Panc1 (cell line): ENCODE data around the gene FBRSL1.

Experiments used
- CTCF ChIP-seq: fragments of 450-650 bp; IDR thresholded peaks from 2 replicates; pipeline ENCODE4 v1.5.1; 2017; ENCODE audit warnings: mild to moderate bottlenecking
- POLR2AphosphoS5 ChIP-seq: IDR thresholded peaks from 2 replicates; pipeline ENCODE4 v1.6.1; 2012; ENCODE audit warnings: mild to moderate bottlenecking, low read depth, low read length, moderate library complexity
- REST ChIP-seq, 2 experiments: IDR thresholded peaks; 2 replicates each; pipeline ENCODE4 v1.6.1; 2011 to 2012; ENCODE audit warnings: low read depth in 2 of 2, control low read depth in 1 of 2, low read length in 1 of 2, mild to moderate bottlenecking in 1 of 2, moderate library complexity in 1 of 2; ENCODE audit not compliant: insufficient read depth in 1 of 2
- SIN3A ChIP-seq: IDR thresholded peaks from 2 replicates; pipeline ENCODE4 v1.6.1; 2012; ENCODE audit warnings: low read depth, mild to moderate bottlenecking, low read length, moderate library complexity, borderline replicate concordance; ENCODE audit not compliant: insufficient read depth
- TCF7L2 ChIP-seq: IDR thresholded peaks from 2 replicates; pipeline ENCODE4 v1.6.1; 2011; ENCODE audit warnings: mild to moderate bottlenecking, low read depth, low read length, inconsistent platforms

DNA sequence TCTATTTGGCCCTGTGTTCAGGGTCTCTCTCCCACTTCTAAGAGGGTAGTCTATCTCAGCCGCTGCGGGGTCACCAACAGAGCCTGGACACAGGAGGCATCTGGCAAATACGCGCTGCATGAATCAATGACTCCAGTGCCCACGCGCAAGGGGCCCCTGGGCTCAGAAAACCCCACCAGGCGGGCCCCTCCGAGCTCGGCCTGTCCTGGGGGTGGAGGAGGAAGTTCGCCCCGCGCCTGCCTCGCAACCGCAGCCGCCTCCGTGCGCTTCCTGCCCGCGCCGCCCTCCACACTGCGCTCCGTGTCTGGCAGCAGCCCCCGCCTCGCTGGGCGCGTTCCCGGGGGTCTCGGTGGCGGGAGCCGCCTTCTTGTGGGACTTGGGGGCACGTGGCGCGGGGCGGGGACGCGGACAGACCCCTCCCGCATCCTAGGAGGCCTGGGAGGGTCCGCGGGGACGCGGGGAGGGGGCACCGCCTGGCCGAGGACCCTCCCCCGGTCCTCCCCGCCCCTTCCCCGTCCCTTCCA is 811 bp upstream of the FBRSL1 start:
- no peak for TF ChIP-seq CTCF
- TF ChIP-seq SIN3A = no peak; the same call in 1 of the 2 replicates
- no peak for TF ChIP-seq TCF7L2
- TF ChIP-seq POLR2AphosphoS5 = no peak
- no peak for TF ChIP-seq REST (IDR thresholded peaks at IDR 0.05; ENCODE audit: insufficient read depth in 1 of 2, low read depth in 2 of 2, low read length in 1 of 2)
